Measurements from ENCODE around the gene HELZ.

Gene HELZ

GRCh38 chr17:67215991-67216421 is 29.0 kb downstream of the HELZ start:
- TF ChIP-seq, protein P1, sequence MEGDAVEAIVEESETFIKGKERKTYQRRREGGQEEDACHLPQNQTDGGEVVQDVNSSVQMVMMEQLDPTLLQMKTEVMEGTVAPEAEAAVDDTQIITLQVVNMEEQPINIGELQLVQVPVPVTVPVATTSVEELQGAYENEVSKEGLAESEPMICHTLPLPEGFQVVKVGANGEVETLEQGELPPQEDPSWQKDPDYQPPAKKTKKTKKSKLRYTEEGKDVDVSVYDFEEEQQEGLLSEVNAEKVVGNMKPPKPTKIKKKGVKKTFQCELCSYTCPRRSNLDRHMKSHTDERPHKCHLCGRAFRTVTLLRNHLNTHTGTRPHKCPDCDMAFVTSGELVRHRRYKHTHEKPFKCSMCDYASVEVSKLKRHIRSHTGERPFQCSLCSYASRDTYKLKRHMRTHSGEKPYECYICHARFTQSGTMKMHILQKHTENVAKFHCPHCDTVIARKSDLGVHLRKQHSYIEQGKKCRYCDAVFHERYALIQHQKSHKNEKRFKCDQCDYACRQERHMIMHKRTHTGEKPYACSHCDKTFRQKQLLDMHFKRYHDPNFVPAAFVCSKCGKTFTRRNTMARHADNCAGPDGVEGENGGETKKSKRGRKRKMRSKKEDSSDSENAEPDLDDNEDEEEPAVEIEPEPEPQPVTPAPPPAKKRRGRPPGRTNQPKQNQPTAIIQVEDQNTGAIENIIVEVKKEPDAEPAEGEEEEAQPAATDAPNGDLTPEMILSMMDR (IDR thresholded peaks at IDR 0.05; ENCODE audit: low read depth, low read length): no peak
- no peak overlapping the region for H3K4me3 ChIP-seq (ENCODE audit: low read depth, low read length)

DNA sequence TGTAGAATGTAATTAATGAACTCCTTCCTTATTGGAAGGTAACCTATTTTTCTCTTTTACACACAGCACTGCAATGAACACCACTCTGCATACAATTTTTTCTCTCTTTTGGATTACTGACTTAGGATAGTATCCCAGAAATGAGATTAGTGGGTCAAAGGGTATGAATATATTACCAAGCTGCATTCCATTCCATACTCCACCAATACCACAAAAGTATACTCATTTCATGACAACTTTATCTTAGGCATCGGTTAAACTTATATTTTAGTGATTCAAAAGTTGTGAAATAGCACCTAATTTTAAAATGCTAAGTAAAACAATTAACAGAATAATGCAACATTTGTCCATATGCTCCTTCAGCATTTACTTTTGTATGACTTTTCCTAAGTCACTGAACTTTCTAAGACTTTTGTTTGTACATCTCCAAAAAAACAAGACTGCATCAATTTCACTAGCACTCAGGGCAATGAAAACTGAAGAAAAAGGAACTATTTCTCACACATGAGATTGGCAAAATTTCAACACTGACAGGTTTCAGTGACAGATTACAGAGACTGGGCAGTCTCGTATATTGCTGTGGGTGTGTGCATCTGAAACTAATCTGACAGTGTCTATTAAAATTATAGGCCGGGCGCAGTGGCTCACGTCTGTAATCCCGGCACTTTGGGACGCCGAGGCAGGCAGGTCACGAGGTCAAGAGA is 32.1 kb downstream of the HELZ start:
- TF ChIP-seq, protein P1 (IDR thresholded peaks at IDR 0.05; ENCODE audit: low read depth, low read length): no peak

GRCh38 chr17:67212231-67212630 is 32.8 kb downstream of the HELZ start:
- TF ChIP-seq, protein P1 (IDR thresholded peaks at IDR 0.05; ENCODE audit: low read depth, low read length): no peak
- H3K4me3 ChIP-seq (ENCODE audit: low read depth, low read length): no peak overlapping the region

More for the DNA sequence above, 32.1 kb downstream of the HELZ start:
- no peak overlapping the region for H3K4me3 ChIP-seq (ENCODE audit: low read depth, low read length)

GRCh38 chr17:67211742-67212141 is 33.3 kb downstream of the HELZ start:
- TF ChIP-seq, protein P1 (IDR thresholded peaks at IDR 0.05; ENCODE audit: low read depth, low read length): no peak
- no peak overlapping the region for H3K4me3 ChIP-seq (ENCODE audit: low read depth, low read length)

- TF ChIP-seq, protein P1 (IDR thresholded peaks at IDR 0.05; ENCODE audit: low read depth, low read length): no peak
- no peak overlapping the region for H3K4me3 ChIP-seq (ENCODE audit: low read depth, low read length)
Measured at GRCh38 chr17:67210915-67211314, 34.1 kb downstream of the HELZ start.

DNA sequence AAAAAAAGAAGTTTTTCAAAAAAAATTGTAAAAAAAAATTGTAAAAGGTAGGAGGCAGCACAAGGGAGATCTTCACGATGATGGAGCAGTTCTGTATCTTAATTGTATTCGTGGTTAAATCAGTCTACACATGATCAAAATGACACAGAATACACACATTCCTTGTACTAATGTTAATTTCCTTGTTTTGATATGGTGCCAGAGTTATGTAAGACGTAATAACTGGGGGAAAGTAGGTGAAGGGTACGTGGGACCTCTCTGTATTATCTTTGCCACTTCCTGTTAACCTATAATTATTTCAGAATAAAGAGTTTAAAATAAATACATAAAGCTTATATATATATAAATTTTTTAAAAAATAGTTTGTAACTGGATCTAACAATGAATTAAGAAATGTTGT is 36.8 kb downstream of the HELZ start:
- no peak overlapping the region for H3K4me3 ChIP-seq (ENCODE audit: low read depth, low read length)
- TF ChIP-seq, protein P1 (IDR thresholded peaks at IDR 0.05; ENCODE audit: low read depth, low read length): no peak

DNA sequence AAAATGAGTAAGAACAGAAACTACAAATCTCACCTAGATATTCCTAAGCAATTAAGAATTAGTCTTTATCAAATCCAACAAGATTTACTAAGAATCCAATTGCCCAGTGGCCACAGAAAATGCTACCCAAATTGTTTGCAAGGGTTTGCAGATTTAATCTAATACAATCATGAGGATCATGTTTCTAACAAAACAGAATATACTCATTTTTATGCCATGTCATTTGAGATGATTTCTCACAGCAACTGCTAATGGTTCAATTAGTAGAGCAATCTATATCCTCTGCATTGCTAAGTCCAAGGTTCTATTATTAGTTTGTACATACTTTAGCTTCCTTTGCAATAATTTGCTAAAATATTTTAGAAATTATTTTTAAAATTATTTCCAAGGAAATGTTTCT is 41.2 kb downstream of the HELZ start:
- TF ChIP-seq, protein P1 (IDR thresholded peaks at IDR 0.05; ENCODE audit: low read depth, low read length): no peak
- no peak overlapping the region for H3K4me3 ChIP-seq (ENCODE audit: low read depth, low read length)
